Natural killer cell (primary cell): ENCODE measurements around the gene ACOT4. TPM values are rescaled to one million over a fixed set of nuclear protein-coding genes. Genes with fewer than 3 reads are reported as not detected.

Experiments
- ATAC-seq, 3 donors: fragments of 150-1000 bp in 2 of 3; fragments of 200-7000 bp in 1 of 3; cut with Tn5 transposase; 1 replicate in 1 of 3; 2 replicates in 2 of 3; pipeline ENCODE4 v1.10.0; 2021; ENCODE audit warnings: mild to moderate bottlenecking in 2 of 3, moderate library complexity in 2 of 3
- DNase-seq, 2 donors: peaks; one replicate each; pipeline versions ENCODE4 v3.0.0 to v3.0.0-alpha.2; 2013 to 2021; ENCODE audit warnings: mixed read lengths in 1 of 2
- H3K27ac ChIP-seq: one replicate; pipeline ENCODE4 v1.5.1; 2013; ENCODE audit warnings: mild to moderate bottlenecking, low read length
- H3K27me3 ChIP-seq: one replicate; pipeline ENCODE4 v1.6.1; 2013; ENCODE audit warnings: low read length; ENCODE audit not compliant: control insufficient read depth, insufficient read depth
- H3K36me3 ChIP-seq: one replicate; pipeline ENCODE4 v1.6.1; 2013; ENCODE audit warnings: low read length; ENCODE audit not compliant: control insufficient read depth, insufficient read depth
- H3K4me1 ChIP-seq: one replicate; pipeline ENCODE4 v1.6.1; 2013; ENCODE audit warnings: low read length; ENCODE audit not compliant: control insufficient read depth, insufficient read depth
- H3K4me3 ChIP-seq: one replicate; pipeline ENCODE4 v1.5.1; 2013; ENCODE audit warnings: low read length
- H3K9me3 ChIP-seq: one replicate; pipeline ENCODE4 v1.6.1; 2013; ENCODE audit warnings: low read length; ENCODE audit not compliant: control insufficient read depth, insufficient read depth
- H3K27ac Mint-ChIP-seq, 2 donors: one replicate each; pipeline ENCODE4 v1.8.0; 2022; ENCODE audit warnings: mild to moderate bottlenecking in 2 of 2, mixed read lengths in 2 of 2, moderate library complexity in 1 of 2
- H3K27me3 Mint-ChIP-seq, 2 donors: one replicate each; pipeline ENCODE4 v1.8.0; 2022; ENCODE audit warnings: low read depth in 2 of 2, mixed read lengths in 2 of 2
- H3K36me3 Mint-ChIP-seq: one replicate; pipeline ENCODE4 v1.8.0; 2022; ENCODE audit warnings: mixed read lengths
- H3K4me1 Mint-ChIP-seq, 2 donors: one replicate each; pipeline ENCODE4 v1.8.0; 2022; ENCODE audit warnings: mixed read lengths in 2 of 2
- H3K4me3 Mint-ChIP-seq: one replicate; pipeline ENCODE4 v1.8.0; 2022; ENCODE audit warnings: mild to moderate bottlenecking, moderate library complexity, mixed read lengths
- H3K9me3 Mint-ChIP-seq, 2 donors: one replicate each; pipeline ENCODE4 v1.8.0; 2022; ENCODE audit warnings: mixed read lengths in 2 of 2
- WGBS: methylation state at CpG from one replicate; pipeline ENCODE4 v1.1.7; 2013; ENCODE audit warnings: missing lambda C conversion rate; ENCODE audit not compliant: insufficient coverage; 5-methylcytosine and 5-hydroxymethylcytosine counted together
- intact Hi-C: fragments of 100-400 bp; cut with micrococcal nuclease; formaldehyde crosslinking; loops from one replicate; pipeline ENCODE4 v1.14.2; 2022
- total RNA-seq, 4 donors: library from RNA; stranded (reverse); fragments of 120-200 nt in 1 of 4; gene quantifications; one replicate each; pipeline versions ENCODE4 v1.2.3 to v1.2.4, GENCODE V29; 2013 to 2022
- TF ChIP-seq, protein P1 (sequence below): fragments of 200-600 bp; IDR thresholded peaks from one replicate; pipeline ENCODE4 v1.8.0; 2022; ENCODE audit warnings: antibody characterized with exemption

Gene ACOT4
- total RNA-seq, 3 donors from 2014 or later (not counting 1 experiment from before 2014, with no cell fraction given) = 2.3 to 3.0 (median 2.6) TPM

DNA sequence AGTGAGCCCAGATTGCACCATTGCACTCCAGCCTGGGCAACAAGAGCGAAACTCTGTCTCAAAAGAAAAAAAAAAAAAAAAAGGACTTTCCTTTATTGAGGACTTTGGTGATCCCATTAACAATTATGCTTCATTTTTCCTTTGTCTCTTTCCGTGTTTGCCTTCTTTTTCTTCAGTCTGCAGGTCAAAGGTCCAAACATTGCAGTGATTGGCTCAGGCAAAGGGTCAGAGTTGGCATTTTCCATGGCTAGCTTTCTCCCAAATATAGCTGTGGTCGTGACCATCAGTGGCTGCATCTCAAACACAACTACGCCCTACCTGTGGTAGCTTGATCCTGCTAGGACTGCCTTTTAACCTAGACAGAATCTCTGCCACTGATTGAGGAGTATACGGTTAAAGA is 46.2 kb downstream of the ACOT4 start:
- intact Hi-C loops = no loop called here
- Histone ChIP-seq H3K36me3 (no peaks in the 10 kb centered on the region), H3K4me3 (no peak overlapping the region), H3K9me3 (no peaks in the 10 kb centered on the region), H3K27me3 (no peaks in the 10 kb centered on the region), H3K4me1 (peaks cover 25% of the 10 kb centered on the region), H3K27ac (no peak overlapping the region)
- ATAC-seq (no peak), DNase-seq (no peak)
- 89% methylated on average over 5 of the region's 5 CpGs for WGBS
- H3K36me3 Mint-ChIP-seq = no peaks in the 10 kb centered on the region
- no peaks in the 10 kb centered on the region for H3K9me3 Mint-ChIP-seq
- H3K27ac Mint-ChIP-seq = no peak overlapping the region
- H3K4me3 Mint-ChIP-seq = no peak overlapping the region
- no peaks in the 10 kb centered on the region for H3K27me3 Mint-ChIP-seq
- peaks cover 6 to 17% of the 10 kb centered on the region in 2 donors for H3K4me1 Mint-ChIP-seq
- TF ChIP-seq, protein P1, sequence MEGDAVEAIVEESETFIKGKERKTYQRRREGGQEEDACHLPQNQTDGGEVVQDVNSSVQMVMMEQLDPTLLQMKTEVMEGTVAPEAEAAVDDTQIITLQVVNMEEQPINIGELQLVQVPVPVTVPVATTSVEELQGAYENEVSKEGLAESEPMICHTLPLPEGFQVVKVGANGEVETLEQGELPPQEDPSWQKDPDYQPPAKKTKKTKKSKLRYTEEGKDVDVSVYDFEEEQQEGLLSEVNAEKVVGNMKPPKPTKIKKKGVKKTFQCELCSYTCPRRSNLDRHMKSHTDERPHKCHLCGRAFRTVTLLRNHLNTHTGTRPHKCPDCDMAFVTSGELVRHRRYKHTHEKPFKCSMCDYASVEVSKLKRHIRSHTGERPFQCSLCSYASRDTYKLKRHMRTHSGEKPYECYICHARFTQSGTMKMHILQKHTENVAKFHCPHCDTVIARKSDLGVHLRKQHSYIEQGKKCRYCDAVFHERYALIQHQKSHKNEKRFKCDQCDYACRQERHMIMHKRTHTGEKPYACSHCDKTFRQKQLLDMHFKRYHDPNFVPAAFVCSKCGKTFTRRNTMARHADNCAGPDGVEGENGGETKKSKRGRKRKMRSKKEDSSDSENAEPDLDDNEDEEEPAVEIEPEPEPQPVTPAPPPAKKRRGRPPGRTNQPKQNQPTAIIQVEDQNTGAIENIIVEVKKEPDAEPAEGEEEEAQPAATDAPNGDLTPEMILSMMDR = no peak

DNA sequence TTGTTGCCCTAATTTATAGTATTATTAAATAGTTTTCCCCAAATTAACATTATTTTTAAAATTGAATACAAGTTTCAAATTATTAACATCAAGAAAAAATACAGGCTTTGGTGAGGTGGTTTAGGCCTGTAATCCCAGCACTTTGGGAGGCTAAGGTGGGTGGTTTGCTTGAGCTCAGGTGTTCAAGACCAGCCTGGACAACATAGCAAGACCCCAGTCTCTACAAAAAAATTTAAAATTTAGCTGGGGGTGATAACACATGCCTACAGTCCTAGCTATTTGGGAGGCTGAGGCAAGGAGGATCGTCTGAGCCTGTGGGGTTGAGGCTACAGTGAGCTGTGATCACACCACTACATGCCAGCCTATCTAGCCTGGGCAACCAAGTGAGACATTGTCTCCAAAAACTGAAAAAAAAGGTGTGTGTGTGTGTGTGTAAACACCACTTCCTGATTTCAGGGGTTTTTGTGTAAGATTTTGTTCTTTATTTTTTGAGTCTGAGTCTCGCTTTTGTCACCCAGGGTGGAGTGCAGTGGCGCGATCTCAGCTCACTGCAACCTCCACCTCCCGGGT is 49.2 kb downstream of the ACOT4 start:
- Mint-ChIP-seq H3K4me3 (peak overlapping the region; percentile 25), H3K36me3 (no peaks in the 10 kb centered on the region), H3K9me3 (no peaks in the 10 kb centered on the region), H3K4me1 (peaks cover 20 to 21% of the 10 kb centered on the region in 2 donors), H3K27me3 (no peaks in the 10 kb centered on the region), H3K27ac (peak overlapping the region; percentile 69 to 77)
- Histone ChIP-seq H3K27ac (peak overlapping the region; percentile 28), H3K4me1 (peaks cover 21% of the 10 kb centered on the region), H3K9me3 (no peaks in the 10 kb centered on the region), H3K27me3 (no peaks in the 10 kb centered on the region), H3K36me3 (no peaks in the 10 kb centered on the region), H3K4me3 (no peak overlapping the region)
- WGBS = 61% methylated on average over 5 of the region's 5 CpGs
- peak in 1 of 2 donors; percentile 31 for DNase-seq
- ATAC-seq = peak in 2 of 3 donors; percentile 49 to 68
- TF ChIP-seq, protein P1 = no peak
- intact Hi-C loops = loop anchor here (5.0 kb wide), 1 partner anchor 116 kb away; no protein-coding TSS in a partner anchor

DNA sequence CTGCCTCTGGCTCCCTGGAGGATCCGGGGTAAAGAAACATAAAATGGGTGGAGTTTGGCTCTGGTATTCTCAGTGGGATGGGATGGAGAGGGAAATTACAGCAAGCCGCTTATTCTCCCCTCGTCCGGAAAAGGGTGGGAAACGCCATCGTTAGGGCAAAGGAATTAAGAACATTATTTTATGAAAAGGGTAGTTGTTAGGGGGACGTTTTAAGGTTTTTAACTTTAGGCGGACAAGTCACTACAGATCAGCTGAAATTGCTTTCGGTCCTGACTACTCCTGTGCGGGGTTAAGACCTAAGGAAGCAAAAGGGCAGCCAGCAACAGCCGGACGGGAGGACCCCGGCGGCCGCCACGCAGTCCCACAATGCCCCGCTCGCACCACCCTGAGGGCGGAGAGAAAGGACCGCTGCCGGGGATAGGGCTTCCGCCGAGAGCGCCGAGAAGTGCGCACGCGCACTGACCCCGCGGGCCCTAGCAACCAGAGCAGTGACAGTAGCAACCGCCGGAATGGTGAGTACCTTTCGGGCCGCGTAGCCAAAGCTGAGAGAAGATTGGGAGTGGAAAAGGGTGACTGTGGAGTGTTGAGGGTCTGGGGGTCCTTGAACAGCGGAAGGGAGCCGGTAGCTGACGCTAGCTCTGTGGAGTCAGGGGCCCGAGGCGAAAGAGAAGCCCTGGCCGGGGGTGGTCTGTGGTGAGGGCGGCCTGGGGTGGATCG is 53.0 kb downstream of the ACOT4 start, which contains the start of gene DNAL1:
Gene DNAL1 (plus strand): TSS at position 456 of the 717 bp plus-strand sequence. CDS start 54 bp downstream, at position 510.
- H3K36me3 ChIP-seq = no peaks in the 10 kb centered on the region
- H3K27me3 Mint-ChIP-seq = no peaks in the 10 kb centered on the region
- no peaks in the 10 kb centered on the region for H3K9me3 Mint-ChIP-seq
- WGBS = under 1% methylated on average over 43 of the region's 43 CpGs
- peak within 1 kb of the TSS; percentile 93 to 94 for H3K27ac Mint-ChIP-seq
- peaks cover 21% of the 10 kb centered on the region in 2 donors for H3K4me1 Mint-ChIP-seq
- H3K4me3 ChIP-seq = peak within 1 kb of the TSS; percentile 63
- TF ChIP-seq, protein P1 = no peak
- peak within 1 kb of the TSS; percentile 96 for H3K4me3 Mint-ChIP-seq
- no peaks in the 10 kb centered on the region for H3K36me3 Mint-ChIP-seq
- H3K4me1 ChIP-seq = peaks cover 21% of the 10 kb centered on the region
- H3K27ac ChIP-seq = peak within 1 kb of the TSS; percentile 80
- intact Hi-C loops = loop anchor here (5.0 kb wide), 1 partner anchor 113 kb away; no protein-coding TSS in a partner anchor
- H3K27me3 ChIP-seq = no peaks in the 10 kb centered on the region
- DNase-seq = peak; percentile 91 to 96
- H3K9me3 ChIP-seq = no peaks in the 10 kb centered on the region
- peak; percentile 95 to 99 (median 95) for ATAC-seq
